SK-N-SH treated with all-trans-retinoic acid at 6 μM for 48 hours (cell line): Measurements from ENCODE around the gene FRYL.

Experiments used
- ATAC-seq: fragments of 200-7000 bp; cut with Tn5 transposase; 3 replicates; pipeline ENCODE4 v1.9.1; 2020; ENCODE audit warnings: mild to moderate bottlenecking, moderate library complexity
- ARNTL ChIP-seq: fragments of 450-650 bp; formaldehyde crosslinking; IDR thresholded peaks from 2 replicates; pipeline ENCODE4 v1.5.0; 2020; ENCODE audit warnings: low read depth, mild to moderate bottlenecking, moderate library complexity, borderline replicate concordance
- BACH2 ChIP-seq: fragments of 250-450 bp; sonication (Bioruptor Pico); IDR thresholded peaks from 2 replicates; pipeline ENCODE4 v1.9.0; 2021; ENCODE audit warnings: mild to moderate bottlenecking, borderline replicate concordance
- CSDC2 ChIP-seq: fragments of 250-450 bp; sonication (Bioruptor Pico); IDR thresholded peaks from 2 replicates; pipeline ENCODE4 v1.5.0; 2020; ENCODE audit warnings: mild to moderate bottlenecking, moderate library complexity
- CSRNP3 ChIP-seq: fragments of 250-450 bp; sonication (Bioruptor Pico); IDR thresholded peaks from 2 replicates; pipeline ENCODE4 v1.5.1; 2021; ENCODE audit warnings: mild to moderate bottlenecking, moderate library complexity
- GLIS3 ChIP-seq: fragments of 250-450 bp; sonication (Bioruptor Pico); IDR thresholded peaks from 2 replicates; pipeline ENCODE4 v1.5.0; 2020; ENCODE audit warnings: mild to moderate bottlenecking, moderate library complexity
- ISL1 ChIP-seq: fragments of 250-450 bp; sonication (Bioruptor Pico); IDR thresholded peaks from 2 replicates; pipeline ENCODE4 v2.1.2; 2022; ENCODE audit warnings: mild to moderate bottlenecking, moderate library complexity
- OSR1 ChIP-seq: fragments of 250-450 bp; sonication (Bioruptor Pico); IDR thresholded peaks from 2 replicates; pipeline ENCODE4 v1.8.0; 2022; ENCODE audit warnings: moderate library complexity, mild to moderate bottlenecking, inconsistent platforms
- PATZ1 ChIP-seq: fragments of 250-450 bp; sonication (Bioruptor Pico); IDR thresholded peaks from 2 replicates; pipeline ENCODE4 v1.8.0; 2020; ENCODE audit warnings: mild to moderate bottlenecking, moderate library complexity, borderline replicate concordance
- POU6F1 ChIP-seq: fragments of 250-450 bp; sonication (Bioruptor Pico); IDR thresholded peaks from 2 replicates; pipeline ENCODE4 v1.8.0; 2021; ENCODE audit warnings: low read depth, mild to moderate bottlenecking, moderate library complexity, borderline replicate concordance
- PPARA ChIP-seq: fragments of 250-450 bp; sonication (Bioruptor Pico); IDR thresholded peaks from 2 replicates; pipeline ENCODE4 v1.5.0; 2020; ENCODE audit warnings: mild to moderate bottlenecking, borderline replicate concordance
- SNAI2 ChIP-seq: fragments of 250-450 bp; sonication (Bioruptor Pico); IDR thresholded peaks from 2 replicates; pipeline ENCODE4 v1.5.0; 2020; ENCODE audit warnings: mild to moderate bottlenecking, moderate library complexity
- TCF4 ChIP-seq: fragments of 250-450 bp; sonication (Bioruptor Pico); IDR thresholded peaks from 2 replicates; pipeline ENCODE4 v1.8.0; 2021; ENCODE audit warnings: mild to moderate bottlenecking, moderate library complexity, borderline replicate concordance
- TOX ChIP-seq: fragments of 250-450 bp; sonication (Bioruptor Pico); IDR thresholded peaks from 2 replicates; pipeline ENCODE4 v1.8.0; 2021; ENCODE audit warnings: mild to moderate bottlenecking, moderate library complexity, borderline replicate concordance
- TSHZ2 ChIP-seq: fragments of 250-450 bp; sonication (Bioruptor Pico); IDR thresholded peaks from 2 replicates; pipeline ENCODE4 v1.5.0; 2020; ENCODE audit warnings: mild to moderate bottlenecking, moderate library complexity
- ZC3H10 ChIP-seq: fragments of 250-450 bp; sonication (Bioruptor Pico); IDR thresholded peaks from 2 replicates; pipeline ENCODE4 v1.5.1; 2021; ENCODE audit warnings: mild to moderate bottlenecking, moderate library complexity
- ZFP3 ChIP-seq: fragments of 250-450 bp; sonication (Bioruptor Pico); IDR thresholded peaks from 2 replicates; pipeline ENCODE4 v1.5.0; 2020; ENCODE audit warnings: mild to moderate bottlenecking, moderate library complexity
- ZFP30 ChIP-seq: fragments of 450-650 bp; formaldehyde crosslinking; IDR thresholded peaks from 2 replicates; pipeline ENCODE4 v1.5.0; 2022; ENCODE audit warnings: mild to moderate bottlenecking, moderate library complexity
- ZNF565 ChIP-seq: fragments of 450-650 bp; formaldehyde crosslinking; conservative IDR thresholded peaks from 2 replicates; pipeline ENCODE4 v1.5.0; 2020; ENCODE audit warnings: low read depth, mild to moderate bottlenecking, moderate library complexity
- ZNF70 ChIP-seq: fragments of 450-650 bp; formaldehyde crosslinking; IDR thresholded peaks from 2 replicates; pipeline ENCODE4 v1.5.0; 2020; ENCODE audit warnings: mild to moderate bottlenecking, moderate library complexity
- ZNF8 ChIP-seq: fragments of 450-650 bp; formaldehyde crosslinking; IDR thresholded peaks from 2 replicates; pipeline ENCODE4 v1.5.0; 2020; ENCODE audit warnings: mild to moderate bottlenecking, moderate library complexity
- TF ChIP-seq, protein P1 (sequence below): fragments of 250-450 bp; sonication (Bioruptor Pico); IDR thresholded peaks from 2 replicates; pipeline ENCODE4 v1.5.1; 2020; ENCODE audit warnings: low read depth, mild to moderate bottlenecking, moderate library complexity

FRYL gene

GRCh38 chr4:48483777-48484493 lies 296.1 kb downstream of the FRYL start:
- peak; percentile 63 for ATAC-seq
- no peak for TF ChIP-seq TSHZ2
- no peak for TF ChIP-seq ZC3H10 (CRISPR knock-in tag)
- TF ChIP-seq POU6F1 (CRISPR knock-in tag), result no peak
- TF ChIP-seq CSDC2 (CRISPR knock-in tag), result no peak
- TF ChIP-seq ZNF8 (CRISPR knock-in tag), result no peak
- TF ChIP-seq BACH2 (CRISPR knock-in tag), result no peak

GRCh38 chr4:48483006-48483776 lies 296.9 kb downstream of the FRYL start, which contains the start of gene SLC10A4:
Gene SLC10A4 (plus strand): TSS chr4:48483343. CDS start chr4:48483562, 219 bp downstream.
- no peak for TF ChIP-seq ISL1
- TF ChIP-seq ZFP30 (CRISPR knock-in tag), result no peak
- TF ChIP-seq TCF4 (CRISPR knock-in tag), result no peak; the same call in 1 of the 2 replicates
- TF ChIP-seq GLIS3, result no peak
- no peak for TF ChIP-seq TOX (CRISPR knock-in tag)
- no peak for TF ChIP-seq ZNF565
- no peak for TF ChIP-seq PATZ1 (CRISPR knock-in tag)
- TF ChIP-seq ZNF70 (CRISPR knock-in tag), result no peak
- no peak for TF ChIP-seq OSR1 (CRISPR knock-in tag)
- no peak for TF ChIP-seq ZFP3 (CRISPR knock-in tag)
- TF ChIP-seq ARNTL, result no peak
- no peak for TF ChIP-seq CSRNP3 (CRISPR knock-in tag)
- no peak for TF ChIP-seq PPARA (CRISPR knock-in tag)
- no peak for TF ChIP-seq BACH2 (CRISPR knock-in tag)
- no peak for TF ChIP-seq SNAI2 (CRISPR knock-in tag)
- TF ChIP-seq, protein P1, sequence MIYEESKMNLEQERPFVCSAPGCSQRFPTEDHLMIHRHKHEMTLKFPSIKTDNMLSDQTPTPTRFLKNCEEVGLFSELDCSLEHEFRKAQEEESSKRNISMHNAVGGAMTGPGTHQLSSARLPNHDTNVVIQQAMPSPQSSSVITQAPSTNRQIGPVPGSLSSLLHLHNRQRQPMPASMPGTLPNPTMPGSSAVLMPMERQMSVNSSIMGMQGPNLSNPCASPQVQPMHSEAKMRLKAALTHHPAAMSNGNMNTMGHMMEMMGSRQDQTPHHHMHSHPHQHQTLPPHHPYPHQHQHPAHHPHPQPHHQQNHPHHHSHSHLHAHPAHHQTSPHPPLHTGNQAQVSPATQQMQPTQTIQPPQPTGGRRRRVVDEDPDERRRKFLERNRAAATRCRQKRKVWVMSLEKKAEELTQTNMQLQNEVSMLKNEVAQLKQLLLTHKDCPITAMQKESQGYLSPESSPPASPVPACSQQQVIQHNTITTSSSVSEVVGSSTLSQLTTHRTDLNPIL (CRISPR knock-in tag), result no peak
- ATAC-seq, result peak; percentile 60
